ENCODE data around the gene HIP1R.

HIP1R gene

GRCh38 chr12:122834921-122835749 lies at the start of gene HIP1R:
Gene HIP1R (plus strand): TSS chr12:122835457. CDS start chr12:122835551, 94 bp downstream.
- Histone ChIP-seq H3K36me3 (ENCODE audit: insufficient read depth, low read length) (no peaks in the 10 kb centered on the region), H3K79me2 (ENCODE audit: insufficient read depth, low read length) (peaks cover 6% of the 10 kb centered on the region; the same call in 1 of the 2 replicates), H3K4me3 (ENCODE audit: low read depth in 1 of 2, low read length in 2 of 2) (peak within 1 kb of the TSS; percentile 28 to 61; a peak in 3 of 4 replicates), H3K27ac (ENCODE audit: low read length) (peak within 1 kb of the TSS; percentile 22; the same call in 1 of the 2 replicates), H3K4me1 (ENCODE audit: insufficient read depth, low read length) (peaks cover 23% of the 10 kb centered on the region), H3K27me3 (ENCODE audit: insufficient read depth, low read length, poor library complexity) (no peaks in the 10 kb centered on the region), H4K20me1 (ENCODE audit: insufficient read depth, low read length) (peaks cover 6% of the 10 kb centered on the region), H3K9me3 (ENCODE audit: insufficient read depth, low read length, severe bottlenecking) (no peaks in the 10 kb centered on the region), H3K9ac (ENCODE audit: low read depth, low read length) (peak within 1 kb of the TSS; percentile 54), H2AFZ (ENCODE audit: low read depth, low read length) (peak within 1 kb of the TSS; percentile 74), H3K4me2 (ENCODE audit: insufficient read depth, low read length) (peak within 1 kb of the TSS; percentile 76)
- DNase-seq (peak; percentile 50), ATAC-seq (ENCODE audit: insufficient read depth, low read depth) (peak; percentile 66)
- no peak for TF ChIP-seq EZH2 (IDR thresholded peaks at IDR 0.05; ENCODE audit: borderline replicate concordance, low read depth, low read length, severe bottlenecking)
- TF ChIP-seq CTCF (IDR thresholded peaks at IDR 0.05; ENCODE audit: borderline replicate concordance, extremely low read depth, low read length, poor library complexity, severe bottlenecking), result no peak

GRCh38 chr12:122785503-122785902 lies 49.8 kb upstream of the HIP1R start:
- H3K4me3 ChIP-seq (ENCODE audit: low read depth in 1 of 2, low read length in 2 of 2), result no peak overlapping the region
- H3K36me3 ChIP-seq (ENCODE audit: insufficient read depth, low read length), result no peaks in the 10 kb centered on the region
- H3K4me1 ChIP-seq (ENCODE audit: insufficient read depth, low read length), result no peaks in the 10 kb centered on the region
- no peak overlapping the region for H3K27ac ChIP-seq (ENCODE audit: low read length)
- DNase-seq (no peak), ATAC-seq (ENCODE audit: insufficient read depth, low read depth) (no peak)
- no peaks in the 10 kb centered on the region for H4K20me1 ChIP-seq (ENCODE audit: insufficient read depth, low read length)
- H3K27me3 ChIP-seq (ENCODE audit: insufficient read depth, low read length, poor library complexity), result no peaks in the 10 kb centered on the region
- no peak for TF ChIP-seq CTCF (IDR thresholded peaks at IDR 0.05; ENCODE audit: borderline replicate concordance, extremely low read depth, low read length, poor library complexity, severe bottlenecking)
- TF ChIP-seq EZH2 (IDR thresholded peaks at IDR 0.05; ENCODE audit: borderline replicate concordance, low read depth, low read length, severe bottlenecking), result no peak
- H2AFZ ChIP-seq (ENCODE audit: low read depth, low read length), result no peak overlapping the region
- H3K79me2 ChIP-seq (ENCODE audit: insufficient read depth, low read length), result no peaks in the 10 kb centered on the region
- H3K9ac ChIP-seq (ENCODE audit: low read depth, low read length), result no peak overlapping the region
- no peaks in the 10 kb centered on the region for H3K9me3 ChIP-seq (ENCODE audit: insufficient read depth, low read length, severe bottlenecking)
- no peak overlapping the region for H3K4me2 ChIP-seq (ENCODE audit: insufficient read depth, low read length)

- Histone ChIP-seq H3K4me2 (ENCODE audit: insufficient read depth, low read length) (no peak overlapping the region), H3K4me3 (ENCODE audit: low read depth in 1 of 2, low read length in 2 of 2) (no peak overlapping the region), H3K27ac (ENCODE audit: low read length) (no peak overlapping the region), H4K20me1 (ENCODE audit: insufficient read depth, low read length) (no peaks in the 10 kb centered on the region), H3K36me3 (ENCODE audit: insufficient read depth, low read length) (no peaks in the 10 kb centered on the region), H3K4me1 (ENCODE audit: insufficient read depth, low read length) (no peaks in the 10 kb centered on the region), H3K27me3 (ENCODE audit: insufficient read depth, low read length, poor library complexity) (no peaks in the 10 kb centered on the region), H3K9me3 (ENCODE audit: insufficient read depth, low read length, severe bottlenecking) (no peaks in the 10 kb centered on the region), H2AFZ (ENCODE audit: low read depth, low read length) (no peak overlapping the region), H3K79me2 (ENCODE audit: insufficient read depth, low read length) (no peaks in the 10 kb centered on the region), H3K9ac (ENCODE audit: low read depth, low read length) (no peak overlapping the region)
- no peak for DNase-seq
- no peak for ATAC-seq (ENCODE audit: insufficient read depth, low read depth)
- TF ChIP-seq EZH2 (IDR thresholded peaks at IDR 0.05; ENCODE audit: borderline replicate concordance, low read depth, low read length, severe bottlenecking) (no peak), CTCF (IDR thresholded peaks at IDR 0.05; ENCODE audit: borderline replicate concordance, extremely low read depth, low read length, poor library complexity, severe bottlenecking) (no peak)
Measured at GRCh38 chr12:122788387-122788786, 46.9 kb upstream of the HIP1R start.

Measured in DND-41 (cell line).